ENCODE data around the gene ADAMTSL1. TPM values are rescaled to one million over a fixed set of nuclear protein-coding genes. Genes with fewer than 3 reads are reported as not detected.

ADAMTSL1 gene
- total RNA-seq, 1 donor from 2014 or later = 12.3 TPM

DNA sequence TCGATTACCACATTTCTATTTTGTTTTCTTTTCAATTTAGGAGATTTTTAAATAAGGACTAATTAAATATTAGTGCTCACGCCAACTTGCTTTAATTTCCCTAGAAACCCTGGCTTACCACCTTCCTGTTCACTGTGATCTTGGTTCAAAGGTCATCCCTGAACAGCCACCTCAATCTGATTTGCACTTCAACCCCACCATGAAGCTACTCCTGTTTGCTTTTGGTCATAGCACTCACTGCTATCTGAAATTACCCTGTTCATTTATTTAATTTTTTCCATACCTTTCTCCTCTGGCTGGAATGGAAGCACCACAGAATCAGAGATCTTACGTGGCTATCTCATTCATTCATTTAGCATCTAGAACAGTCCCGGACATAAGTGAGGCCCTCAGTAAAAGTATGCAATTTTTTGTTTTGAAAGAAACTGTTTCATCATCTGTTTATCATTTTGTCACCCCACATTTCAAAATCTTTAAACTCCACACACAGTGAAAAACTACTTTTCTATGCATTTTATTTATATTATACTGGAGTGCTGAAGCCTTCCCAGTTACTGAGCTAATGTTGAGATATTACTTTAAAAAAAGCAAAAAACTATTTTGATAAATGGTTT is 17.2 kb upstream of the ADAMTSL1 start:
- H3K36me3 ChIP-seq = no peaks in the 10 kb centered on the region
- H3K9me3 ChIP-seq = no peaks in the 10 kb centered on the region
- no peaks in the 10 kb centered on the region for H3K4me1 ChIP-seq
- TF ChIP-seq, protein P1, sequence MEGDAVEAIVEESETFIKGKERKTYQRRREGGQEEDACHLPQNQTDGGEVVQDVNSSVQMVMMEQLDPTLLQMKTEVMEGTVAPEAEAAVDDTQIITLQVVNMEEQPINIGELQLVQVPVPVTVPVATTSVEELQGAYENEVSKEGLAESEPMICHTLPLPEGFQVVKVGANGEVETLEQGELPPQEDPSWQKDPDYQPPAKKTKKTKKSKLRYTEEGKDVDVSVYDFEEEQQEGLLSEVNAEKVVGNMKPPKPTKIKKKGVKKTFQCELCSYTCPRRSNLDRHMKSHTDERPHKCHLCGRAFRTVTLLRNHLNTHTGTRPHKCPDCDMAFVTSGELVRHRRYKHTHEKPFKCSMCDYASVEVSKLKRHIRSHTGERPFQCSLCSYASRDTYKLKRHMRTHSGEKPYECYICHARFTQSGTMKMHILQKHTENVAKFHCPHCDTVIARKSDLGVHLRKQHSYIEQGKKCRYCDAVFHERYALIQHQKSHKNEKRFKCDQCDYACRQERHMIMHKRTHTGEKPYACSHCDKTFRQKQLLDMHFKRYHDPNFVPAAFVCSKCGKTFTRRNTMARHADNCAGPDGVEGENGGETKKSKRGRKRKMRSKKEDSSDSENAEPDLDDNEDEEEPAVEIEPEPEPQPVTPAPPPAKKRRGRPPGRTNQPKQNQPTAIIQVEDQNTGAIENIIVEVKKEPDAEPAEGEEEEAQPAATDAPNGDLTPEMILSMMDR (IDR thresholded peaks at IDR 0.05) = no peak
- no peak overlapping the region for H3K4me3 ChIP-seq
- no peak overlapping the region for H3K27ac ChIP-seq
- DNase-seq (ENCODE audit: low spot score in 2 of 2) = no peak
- intact Hi-C loops (cut with DNase I) = no loop called here
- H3K27me3 ChIP-seq = no peaks in the 10 kb centered on the region

DNA sequence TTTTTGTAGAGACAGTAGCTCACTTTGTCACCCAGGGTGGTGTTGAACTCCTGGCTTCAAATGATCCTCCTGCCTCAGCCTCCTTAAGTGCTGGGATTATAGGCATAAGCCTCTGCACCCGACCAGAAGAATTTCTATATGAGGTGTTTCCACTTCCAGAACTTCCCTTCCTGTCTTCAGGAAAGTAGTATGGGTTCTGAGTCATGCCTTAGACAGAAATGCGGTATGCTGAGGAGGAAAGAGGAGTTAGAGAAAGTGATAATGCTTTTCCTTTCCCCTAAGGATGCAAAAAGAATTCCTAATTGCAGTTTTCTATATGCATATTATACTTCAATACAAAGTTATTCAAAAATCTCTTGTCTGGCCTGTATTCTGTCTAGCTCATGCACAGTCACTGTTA is 16.4 kb upstream of the ADAMTSL1 start:
- Histone ChIP-seq H3K27me3 (no peaks in the 10 kb centered on the region), H3K4me3 (no peak overlapping the region), H3K4me1 (no peaks in the 10 kb centered on the region), H3K36me3 (no peaks in the 10 kb centered on the region), H3K27ac (no peak overlapping the region), H3K9me3 (no peaks in the 10 kb centered on the region)
- TF ChIP-seq, protein P1 (IDR thresholded peaks at IDR 0.05) = no peak
- intact Hi-C loops (cut with DNase I) = no loop called here
- no peak for DNase-seq (ENCODE audit: low spot score in 2 of 2)

DNA sequence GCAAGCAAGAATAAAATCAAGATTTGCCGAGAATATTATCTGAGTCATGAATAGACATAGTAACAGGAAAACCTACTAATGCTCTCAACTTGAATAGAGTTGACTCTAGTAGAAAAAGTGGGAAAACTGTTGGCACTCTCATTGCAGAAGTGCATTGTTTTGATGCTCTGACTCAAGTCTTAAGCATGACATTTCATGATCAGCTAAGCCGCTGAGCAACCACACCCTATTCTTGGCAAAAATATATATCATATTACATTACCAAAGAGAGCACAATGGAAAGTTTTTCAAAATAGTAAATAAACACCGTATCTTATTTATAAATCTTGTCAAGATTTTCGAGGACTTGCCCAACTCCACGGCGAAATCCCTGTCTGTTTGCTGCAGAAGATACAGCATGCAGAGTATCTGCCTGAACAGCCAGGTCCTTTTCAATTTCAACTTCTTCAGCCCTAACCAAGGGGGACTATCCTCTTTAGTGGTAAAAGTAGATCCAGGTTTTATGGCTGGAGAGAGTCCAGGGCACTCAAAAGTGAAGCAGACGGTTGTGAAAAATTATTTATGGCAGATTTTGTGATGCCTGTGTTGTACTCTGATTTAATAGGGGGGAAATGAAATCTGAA is 13.9 kb upstream of the ADAMTSL1 start:
- TF ChIP-seq, protein P1 (IDR thresholded peaks at IDR 0.05) = no peak
- no peak overlapping the region for H3K4me3 ChIP-seq
- no peaks in the 10 kb centered on the region for H3K4me1 ChIP-seq
- no peak overlapping the region for H3K27ac ChIP-seq
- no peaks in the 10 kb centered on the region for H3K27me3 ChIP-seq
- no peaks in the 10 kb centered on the region for H3K9me3 ChIP-seq
- intact Hi-C loops (cut with DNase I) = no loop called here
- DNase-seq (ENCODE audit: low spot score in 2 of 2) = no peak
- H3K36me3 ChIP-seq = no peaks in the 10 kb centered on the region

DNA sequence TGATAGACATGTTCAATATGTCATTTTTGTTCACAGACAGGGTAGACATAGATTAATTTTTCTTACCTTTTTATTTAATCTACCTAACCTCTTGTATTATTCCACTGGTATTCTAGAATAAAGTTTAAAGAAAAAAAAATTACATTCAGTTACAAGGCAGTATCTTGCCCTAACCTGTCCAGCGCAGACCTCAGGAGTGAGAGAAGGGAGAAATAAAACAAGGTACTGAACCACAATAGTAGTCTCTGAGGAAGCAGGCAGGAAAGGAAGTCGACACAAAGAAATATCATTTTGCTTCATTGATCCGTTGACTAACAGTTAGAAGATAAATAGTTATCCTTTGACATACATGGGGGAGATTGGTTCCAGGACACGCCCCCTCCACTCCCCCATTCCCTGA is 12.5 kb upstream of the ADAMTSL1 start:
- DNase-seq (ENCODE audit: low spot score in 2 of 2) = no peak
- intact Hi-C loops (cut with DNase I) = no loop called here
- TF ChIP-seq, protein P1 (IDR thresholded peaks at IDR 0.05) = no peak
- H3K36me3 ChIP-seq = no peaks in the 10 kb centered on the region
- no peaks in the 10 kb centered on the region for H3K4me1 ChIP-seq
- no peak overlapping the region for H3K27ac ChIP-seq
- no peaks in the 10 kb centered on the region for H3K9me3 ChIP-seq
- no peak overlapping the region for H3K4me3 ChIP-seq
- H3K27me3 ChIP-seq = no peaks in the 10 kb centered on the region

DNA sequence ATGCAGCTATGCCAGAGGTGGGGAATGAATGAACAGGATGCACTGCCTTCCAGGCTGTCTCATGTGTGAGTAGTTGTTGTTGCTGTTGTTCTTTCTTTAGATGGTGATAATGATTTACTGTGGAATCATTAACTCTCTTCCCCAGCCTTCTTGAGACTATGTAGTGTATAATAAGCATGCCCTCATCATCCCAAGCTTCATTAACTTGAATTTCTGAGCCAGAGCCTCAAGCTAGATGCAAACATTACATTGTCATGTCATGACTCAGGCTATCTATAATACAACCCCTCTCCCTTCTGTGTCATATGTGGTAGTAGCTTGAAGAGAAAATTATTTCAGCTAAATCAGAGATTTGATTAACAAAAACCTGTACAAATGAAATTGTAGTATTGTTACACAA is 10.0 kb upstream of the ADAMTSL1 start:
- Histone ChIP-seq H3K27me3 (no peaks in the 10 kb centered on the region), H3K4me3 (no peak overlapping the region), H3K27ac (no peak overlapping the region), H3K4me1 (no peaks in the 10 kb centered on the region), H3K9me3 (no peaks in the 10 kb centered on the region), H3K36me3 (no peaks in the 10 kb centered on the region)
- DNase-seq (ENCODE audit: low spot score in 2 of 2) = no peak
- intact Hi-C loops (cut with DNase I) = no loop called here
- TF ChIP-seq, protein P1 (IDR thresholded peaks at IDR 0.05) = no peak
